T-helper 1 cell (primary cell): ENCODE data around the gene WDFY4.

Experiments used
- DNase-seq, 5 donors: peaks; one replicate each; pipeline ENCODE4 v3.0.0-alpha.2; 2012 to 2020

Gene WDFY4

DNA sequence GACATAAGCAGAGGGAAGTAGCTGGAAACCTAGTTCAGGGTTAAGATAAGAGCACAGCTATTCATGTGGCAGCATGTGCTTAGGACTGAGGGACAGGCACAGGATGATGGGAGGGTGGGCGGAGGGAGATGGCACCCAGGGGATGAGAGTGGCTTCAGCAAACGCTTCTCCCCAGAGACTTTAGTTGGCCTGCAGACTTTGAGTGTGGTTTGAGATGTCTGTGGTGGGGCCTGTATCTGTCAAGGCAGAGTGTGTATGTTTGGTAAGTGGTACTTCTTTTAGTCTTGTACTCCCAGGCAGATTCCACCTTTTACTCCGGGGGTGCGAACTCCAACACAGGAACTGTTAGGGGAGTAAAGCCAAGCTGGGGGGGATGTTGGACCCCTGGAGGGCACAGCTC, 88.9 kb downstream of the WDFY4 start:
- no peak for DNase-seq

DNA sequence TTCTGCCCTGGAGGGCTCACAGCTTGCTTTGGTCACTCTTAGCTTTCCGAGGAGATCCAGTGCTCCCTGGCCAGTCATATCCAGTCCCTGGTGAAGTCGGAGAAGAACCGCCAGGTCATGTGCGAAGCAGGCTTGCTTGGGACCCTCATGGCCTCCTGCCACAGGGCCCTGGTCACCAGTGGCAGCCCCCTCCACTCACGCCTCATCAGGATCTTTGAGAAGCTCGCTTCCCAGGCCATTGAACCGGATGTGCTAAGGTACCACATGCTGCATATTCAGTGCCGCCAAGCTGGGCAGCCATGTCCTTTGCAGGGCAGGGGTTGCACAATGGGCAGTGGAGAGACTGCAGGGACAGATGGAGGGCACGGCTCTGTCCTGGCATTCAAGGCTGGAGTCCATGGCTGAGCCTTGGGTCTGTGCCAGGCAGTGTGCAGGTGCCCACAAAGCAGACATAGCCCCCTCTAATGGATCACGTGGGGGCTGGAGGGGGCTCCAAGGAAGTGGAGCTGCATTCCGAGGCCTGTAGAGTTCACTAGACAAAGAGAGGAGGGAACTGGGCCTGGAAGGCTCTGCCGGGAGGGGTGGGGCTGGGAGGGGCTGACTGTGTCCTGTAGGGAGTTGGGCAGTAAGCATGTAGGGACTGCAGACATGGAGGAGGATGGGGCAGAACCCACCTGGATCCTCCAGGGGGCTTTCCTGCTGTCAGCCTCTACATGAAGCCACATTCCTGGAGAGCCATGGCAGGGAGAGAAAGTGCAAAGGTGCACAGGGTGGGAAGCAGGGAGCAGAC, 89.9 kb downstream of the WDFY4 start:
- no peak for DNase-seq

DNA sequence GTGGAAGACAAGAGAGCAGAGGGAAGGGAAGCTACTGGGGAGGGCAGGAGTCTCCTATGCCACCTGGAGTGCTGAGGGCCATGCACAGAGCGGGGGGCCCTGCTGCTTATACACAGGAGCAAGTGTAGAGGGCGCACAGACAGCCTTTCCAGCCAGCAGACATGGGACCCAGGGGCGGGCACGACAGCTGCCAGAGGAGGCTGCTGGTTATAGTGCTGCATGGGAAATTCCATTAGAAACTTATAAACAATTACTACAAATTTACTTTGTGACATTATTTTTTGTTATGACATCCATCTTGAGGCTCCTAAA, 90.5 kb downstream of the WDFY4 start:
- DNase-seq = no peak

DNA sequence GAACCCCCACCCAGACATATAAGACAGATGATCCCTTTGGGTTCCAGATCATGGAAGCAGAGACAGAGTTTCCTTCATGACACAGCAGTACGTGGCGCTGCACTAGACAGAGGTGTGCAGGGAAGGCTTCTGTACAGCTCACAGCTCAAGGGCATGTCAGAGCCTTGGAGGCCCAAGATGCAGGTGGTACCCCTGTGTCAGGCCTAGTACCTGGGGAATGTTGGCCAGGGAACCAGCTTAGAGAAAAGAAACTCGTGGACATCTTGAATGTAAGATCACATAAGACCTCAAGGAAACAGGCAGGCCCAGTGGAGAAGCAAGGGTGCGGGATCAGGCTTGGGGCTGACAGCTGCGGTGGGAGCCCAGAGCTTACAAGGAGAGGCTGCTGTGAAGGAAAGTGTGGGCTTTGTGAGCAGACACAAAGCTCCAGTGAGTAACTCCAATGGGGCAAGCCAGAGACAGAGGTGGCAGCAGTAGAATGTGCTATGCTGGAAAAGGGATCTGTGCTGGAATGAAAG, 91.4 kb downstream of the WDFY4 start:
- DNase-seq = no peak

DNA sequence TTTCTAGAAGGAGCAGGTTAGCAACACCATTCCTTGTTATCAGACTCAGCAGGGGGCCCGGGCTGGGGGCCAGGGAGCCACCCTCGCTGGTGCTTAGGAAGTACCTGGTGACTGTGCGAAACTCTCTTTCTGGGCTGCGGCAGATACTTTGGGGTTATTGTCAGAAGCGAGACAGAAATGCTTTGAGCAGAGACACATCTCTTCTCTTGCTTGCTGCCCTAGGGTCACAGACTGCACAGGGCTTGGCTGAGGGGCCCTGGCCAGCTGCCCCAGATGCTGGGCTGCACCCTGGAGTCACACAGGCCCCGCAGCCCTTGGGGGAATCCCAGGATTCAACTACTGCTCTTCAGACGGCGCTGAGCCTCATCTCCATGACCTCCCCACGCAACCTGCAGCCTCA, 91.9 kb downstream of the WDFY4 start:
- no peak for DNase-seq

DNA sequence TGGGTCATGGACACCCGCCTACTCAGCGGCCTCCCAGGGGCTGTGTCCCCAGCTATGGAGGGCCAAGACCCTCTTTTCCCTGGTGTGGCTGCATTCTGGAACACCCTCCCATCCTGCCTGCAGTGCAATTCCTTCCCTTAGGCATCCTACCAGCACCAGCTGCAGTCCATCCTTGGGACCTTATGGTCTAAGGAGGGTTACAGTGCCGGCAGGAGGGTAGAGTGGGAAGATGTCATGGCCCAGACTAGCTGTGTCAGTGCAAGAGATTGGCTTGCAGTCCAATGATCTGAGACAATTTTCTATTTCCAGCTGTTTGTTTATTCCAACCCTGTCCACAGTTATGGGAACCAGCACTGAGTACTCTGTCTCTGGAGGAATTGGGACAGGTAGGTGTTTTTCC, 92.4 kb downstream of the WDFY4 start:
- no peak for DNase-seq

DNA sequence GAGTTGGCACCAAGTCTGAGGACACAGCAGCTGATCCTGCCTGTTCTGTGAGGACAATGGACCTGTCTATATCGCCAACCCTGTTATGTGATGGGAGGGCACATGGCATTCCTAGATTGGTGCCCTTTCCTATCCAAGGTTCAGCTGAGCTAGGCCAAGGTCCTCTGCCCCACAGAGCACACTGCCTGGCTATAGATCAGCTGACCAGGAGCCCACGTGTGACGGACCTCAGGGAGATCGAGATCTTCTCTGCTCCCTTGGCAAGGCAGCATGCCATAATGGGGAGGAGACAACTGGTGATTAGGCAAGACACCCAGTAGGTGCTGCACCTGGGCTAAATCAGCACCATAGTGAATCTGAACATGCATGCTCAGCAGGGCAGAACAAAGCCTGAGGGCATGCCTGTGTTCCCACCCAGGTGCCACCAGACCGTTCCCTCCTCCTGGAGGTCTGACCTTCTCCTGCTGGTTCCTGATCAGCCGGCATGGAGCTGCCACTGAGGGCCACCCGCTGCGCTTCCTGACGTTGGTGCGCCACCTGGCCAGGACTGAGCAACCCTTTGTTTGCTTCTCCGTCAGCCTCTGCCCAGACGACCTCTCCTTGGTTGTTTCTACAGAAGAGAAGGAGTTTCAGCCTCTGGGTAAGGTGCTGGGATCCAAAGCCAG, 93.7 kb downstream of the WDFY4 start:
- no peak for DNase-seq

DNA sequence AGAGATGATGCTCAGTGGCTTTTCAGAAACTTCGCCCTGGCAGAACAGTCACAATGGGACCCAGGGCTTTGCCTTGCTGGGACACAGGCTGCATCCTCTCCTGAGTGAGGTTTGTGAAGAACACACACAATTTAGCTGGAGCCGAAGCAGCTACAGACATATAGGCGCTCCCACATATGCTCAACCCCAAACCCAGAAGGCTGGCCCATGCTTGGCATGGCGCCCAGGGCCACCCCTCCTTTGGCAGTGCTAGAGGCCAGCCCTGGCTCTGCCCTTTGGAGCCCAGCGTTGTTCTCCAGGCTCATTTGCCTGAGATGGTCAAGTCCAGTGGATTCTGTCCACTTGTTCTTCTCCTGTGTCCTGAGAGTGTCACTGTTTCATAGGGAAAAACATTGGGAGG, 94.4 kb downstream of the WDFY4 start:
- no peak for DNase-seq

DNA sequence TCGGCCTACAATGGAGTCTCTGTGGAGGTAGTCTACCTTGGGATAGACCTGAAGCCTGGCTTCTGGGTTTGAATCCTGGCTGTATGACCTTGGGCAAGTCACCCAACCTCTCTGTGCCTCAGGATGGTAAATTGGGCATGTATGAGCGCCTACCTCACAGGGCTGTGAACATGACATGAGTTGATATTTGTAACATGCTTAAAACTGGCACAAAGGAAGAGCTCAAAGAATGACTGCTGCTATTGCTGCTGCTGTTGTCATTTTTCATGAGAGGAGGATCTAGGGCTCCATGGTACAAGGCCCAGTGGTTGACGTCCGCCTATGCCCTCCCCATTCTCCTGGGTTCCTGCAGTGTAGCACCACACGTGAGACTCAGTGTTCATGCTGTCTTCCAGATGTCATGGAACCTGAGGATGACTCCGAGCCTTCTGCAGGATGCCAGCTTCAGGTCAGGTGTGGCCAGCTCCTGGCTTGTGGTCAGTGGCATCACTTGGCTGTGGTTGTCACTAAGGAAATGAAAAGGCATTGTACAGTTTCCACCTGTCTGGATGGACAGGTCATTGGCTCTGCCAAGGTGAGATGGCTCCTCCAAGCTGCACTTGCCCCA, 95.0 kb downstream of the WDFY4 start:
- no peak for DNase-seq

DNA sequence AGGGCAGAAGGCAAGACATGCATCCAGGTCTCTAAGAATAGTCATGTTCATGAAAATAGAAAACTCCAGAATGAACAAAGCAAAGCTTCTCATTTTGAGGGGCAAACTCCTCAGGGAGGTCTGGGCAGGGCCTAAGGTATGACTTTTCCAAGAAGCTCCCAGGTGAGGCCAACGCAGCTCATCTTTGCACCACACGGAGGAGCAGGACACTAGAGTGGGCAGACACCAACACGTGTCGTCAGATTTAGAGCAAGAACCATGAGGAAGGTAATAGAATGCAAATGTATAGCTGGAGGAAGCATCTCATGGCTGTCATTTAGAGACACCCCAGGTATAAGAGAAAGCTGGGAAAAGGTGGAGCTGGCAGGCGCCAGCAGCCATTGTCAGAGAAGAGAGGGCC, 95.7 kb downstream of the WDFY4 start:
- no peak for DNase-seq

DNA sequence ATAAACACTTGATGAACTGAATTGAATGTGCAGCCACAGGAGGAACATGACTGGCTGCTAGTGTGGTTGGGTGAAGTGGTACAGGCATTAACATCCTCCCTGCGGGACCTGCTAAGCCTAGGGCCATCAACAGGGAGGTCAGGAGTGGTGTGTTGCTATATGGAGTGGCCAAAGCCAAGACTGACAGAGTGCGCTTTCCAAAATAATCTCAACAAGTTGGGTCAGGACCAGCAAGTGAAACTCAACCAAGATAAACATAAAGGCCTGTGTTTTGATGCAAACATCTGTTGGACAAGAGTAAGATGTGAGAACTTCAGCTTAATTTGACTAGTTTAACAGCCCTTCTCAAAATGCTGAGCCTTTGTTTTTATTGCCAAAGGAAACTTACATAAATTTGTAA, 97.7 kb downstream of the WDFY4 start:
- DNase-seq = no peak

DNA sequence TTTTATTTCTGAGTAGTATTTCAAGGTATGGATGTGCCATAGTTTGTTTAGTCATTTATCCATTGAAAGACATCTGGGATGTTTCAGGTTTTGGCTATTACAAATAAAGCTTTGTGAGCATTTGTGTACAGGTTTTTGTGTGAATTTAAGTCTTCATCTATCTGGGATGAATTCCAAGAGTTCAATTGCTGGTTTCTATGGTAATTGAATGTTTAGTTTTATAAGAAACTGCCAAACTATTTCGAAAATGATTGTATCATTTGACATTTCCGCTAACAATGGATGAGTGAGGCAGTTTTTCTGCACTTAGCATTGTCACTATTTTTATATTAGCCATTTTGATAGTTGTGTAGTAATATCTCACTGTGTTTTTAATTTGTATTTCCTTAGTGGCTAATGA, 99.4 kb downstream of the WDFY4 start:
- no peak for DNase-seq

DNA sequence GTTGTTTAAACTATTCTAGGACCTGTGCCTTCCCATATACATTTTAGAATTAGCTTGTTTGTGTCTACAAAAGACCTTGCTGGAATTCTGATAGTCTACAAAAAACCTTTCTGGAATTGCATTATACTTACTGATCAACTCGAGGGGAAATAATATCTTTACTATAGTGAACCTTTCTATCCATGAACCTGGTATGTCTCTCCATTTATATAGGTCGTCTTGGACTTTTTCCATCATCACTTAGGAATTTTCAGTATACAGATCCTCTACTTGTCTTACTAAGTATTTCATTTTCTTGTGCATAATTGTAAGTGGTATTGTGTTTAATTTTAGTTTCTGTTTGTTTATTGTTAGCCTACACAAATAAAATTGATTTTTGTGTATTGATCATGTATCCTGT, 101.1 kb downstream of the WDFY4 start:
- DNase-seq = no peak

DNA sequence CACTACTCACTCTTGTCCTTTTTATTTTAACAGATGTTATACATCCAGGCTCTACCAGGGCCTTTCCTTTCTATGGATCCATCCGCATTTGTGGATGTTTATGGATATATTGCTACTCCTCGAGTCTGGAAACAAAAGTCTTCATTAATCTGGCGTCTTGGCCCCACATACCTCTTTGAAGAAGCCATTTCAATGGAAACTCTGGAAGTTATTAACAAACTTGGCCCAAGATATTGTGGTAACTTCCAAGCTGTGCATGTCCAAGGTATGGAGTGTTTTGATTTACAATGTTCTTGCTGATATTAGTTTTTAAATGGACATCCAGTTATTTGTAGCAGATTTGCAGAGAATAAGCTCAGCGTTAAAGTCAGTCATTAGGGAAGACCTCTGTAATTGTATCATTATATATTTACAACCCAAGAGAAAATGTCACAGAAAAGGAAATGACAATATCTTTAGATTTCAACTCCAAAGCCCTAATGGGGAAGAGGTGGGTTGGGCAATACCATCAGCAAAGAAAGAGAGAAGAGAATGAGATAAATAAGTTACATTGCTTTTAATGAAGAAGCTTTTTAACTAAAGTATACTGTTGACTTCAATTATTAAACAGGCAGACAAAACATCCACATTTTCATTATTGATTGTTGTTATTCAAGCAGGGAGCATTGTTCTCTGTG, 102.1 kb downstream of the WDFY4 start:
- DNase-seq = no peak

DNA sequence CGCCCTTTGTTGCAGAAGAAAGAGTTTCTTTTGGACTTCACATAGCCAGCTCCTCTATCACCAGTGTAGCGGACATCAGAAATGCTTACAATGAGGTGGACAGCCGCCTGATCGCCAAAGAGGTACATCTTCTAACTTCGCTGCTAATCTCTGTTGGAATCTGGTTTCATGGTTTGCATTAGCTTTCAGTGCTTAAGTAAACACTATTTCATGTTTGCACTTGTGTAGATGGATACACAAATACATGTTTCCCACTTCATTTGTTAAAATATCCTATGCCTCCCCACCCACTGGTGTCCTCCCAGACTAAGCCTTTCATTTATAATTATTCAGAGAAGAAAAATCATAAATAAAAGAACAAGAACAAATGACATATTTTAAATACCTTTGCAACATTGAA, 103.9 kb downstream of the WDFY4 start:
- no peak for DNase-seq

DNA sequence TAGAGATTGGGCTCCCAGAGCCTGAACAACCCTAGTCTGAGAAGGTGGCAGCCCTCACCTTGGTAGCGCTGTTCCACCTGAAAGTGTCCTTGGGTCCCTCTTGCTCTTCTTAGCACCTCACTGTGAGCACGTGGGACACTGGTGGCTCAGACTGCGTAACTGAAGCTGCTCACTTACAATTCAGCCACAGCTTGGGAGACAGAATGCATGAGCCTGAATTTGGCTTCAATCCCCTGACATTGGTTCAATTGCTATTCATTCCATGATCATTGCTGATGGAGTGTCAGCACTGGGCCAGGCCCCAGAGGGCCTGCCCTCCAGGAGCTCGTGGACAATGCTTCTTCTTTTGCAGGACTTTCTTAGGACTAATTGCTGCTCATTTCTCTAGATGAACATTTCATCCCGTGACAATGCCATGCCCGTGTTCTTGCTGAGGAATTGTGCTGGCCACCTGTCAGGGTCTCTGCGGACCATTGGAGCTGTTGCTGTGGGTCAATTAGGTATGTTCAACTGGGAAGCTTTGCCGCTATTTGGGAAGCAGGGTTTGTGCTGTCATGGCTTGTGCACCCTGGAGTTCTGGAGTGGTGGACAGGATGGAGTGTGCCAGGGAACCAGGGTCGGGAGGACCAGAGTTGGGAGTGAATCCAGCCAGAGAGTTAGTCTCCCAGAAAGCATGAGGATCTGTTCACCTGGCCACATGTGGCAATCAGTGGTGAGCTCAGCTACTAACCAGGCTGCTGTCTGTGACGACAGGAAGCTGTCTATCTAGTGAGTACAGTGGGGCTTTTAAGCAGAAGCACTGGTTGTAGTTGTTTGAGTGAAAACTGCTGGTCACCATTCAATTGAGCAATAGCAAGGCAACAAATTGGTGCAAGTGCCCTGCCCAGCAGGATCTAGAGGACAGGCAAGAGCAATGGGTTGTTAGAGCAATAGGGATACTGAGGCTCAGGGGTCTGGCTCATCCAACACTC, 105.1 kb downstream of the WDFY4 start:
- no peak for DNase-seq

DNA sequence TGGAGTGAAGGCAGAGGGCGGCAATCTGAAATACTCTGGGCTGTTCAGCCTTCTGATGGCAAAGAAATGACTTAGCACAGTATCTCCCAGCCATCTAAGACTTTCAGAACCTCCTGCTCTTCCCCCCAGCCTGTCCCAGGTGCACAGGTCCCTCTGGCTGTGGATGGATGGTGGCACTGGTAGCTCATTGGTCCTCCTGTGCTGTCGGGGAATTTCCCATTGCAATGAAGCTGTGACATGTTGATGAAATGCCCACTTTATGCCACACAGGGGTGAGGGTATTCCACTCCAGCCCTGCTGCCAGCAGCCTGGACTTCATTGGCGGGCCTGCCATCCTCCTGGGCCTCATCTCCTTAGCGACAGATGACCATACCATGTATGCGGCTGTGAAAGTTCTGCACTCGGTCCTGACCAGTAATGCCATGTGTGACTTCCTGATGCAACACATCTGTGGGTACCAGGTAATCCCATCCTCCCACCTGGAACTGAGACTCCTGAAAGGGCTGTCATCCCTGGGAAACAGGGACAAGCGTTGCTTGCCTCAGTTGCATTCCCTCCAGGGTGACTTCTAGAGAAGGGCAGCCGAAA, 105.9 kb downstream of the WDFY4 start:
- no peak for DNase-seq

DNA sequence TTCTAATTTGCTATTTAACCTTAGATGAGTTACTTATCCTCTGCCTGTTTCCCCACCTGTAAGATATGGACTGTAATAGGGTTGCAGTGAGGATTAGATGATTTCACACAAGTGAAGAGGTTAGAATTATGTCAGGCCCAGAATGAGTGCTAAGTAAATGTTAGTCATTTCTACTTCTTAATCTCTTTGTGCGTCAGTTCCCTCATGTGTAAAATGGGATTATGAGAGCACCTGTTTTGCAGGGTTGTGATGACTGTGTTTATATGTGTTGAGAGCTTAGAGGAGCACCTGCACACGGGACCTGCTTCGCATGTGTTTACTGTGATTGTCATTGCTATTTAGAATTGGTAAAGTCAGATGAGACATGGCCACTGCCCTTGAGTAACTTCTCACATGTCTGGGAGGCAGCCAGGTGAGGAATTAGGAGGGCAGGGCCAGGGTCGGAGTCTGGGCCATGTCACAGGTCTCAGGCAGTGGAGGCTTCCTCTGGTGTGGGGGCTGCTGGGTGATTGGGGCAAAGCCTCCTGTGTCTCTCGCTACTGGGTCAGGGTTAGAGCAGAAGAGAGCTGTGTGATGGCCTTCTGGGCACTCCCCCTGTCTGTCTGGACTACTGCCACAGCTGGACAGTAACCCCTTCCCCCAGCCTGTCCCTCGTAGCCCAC, 106.7 kb downstream of the WDFY4 start:
- no peak for DNase-seq

DNA sequence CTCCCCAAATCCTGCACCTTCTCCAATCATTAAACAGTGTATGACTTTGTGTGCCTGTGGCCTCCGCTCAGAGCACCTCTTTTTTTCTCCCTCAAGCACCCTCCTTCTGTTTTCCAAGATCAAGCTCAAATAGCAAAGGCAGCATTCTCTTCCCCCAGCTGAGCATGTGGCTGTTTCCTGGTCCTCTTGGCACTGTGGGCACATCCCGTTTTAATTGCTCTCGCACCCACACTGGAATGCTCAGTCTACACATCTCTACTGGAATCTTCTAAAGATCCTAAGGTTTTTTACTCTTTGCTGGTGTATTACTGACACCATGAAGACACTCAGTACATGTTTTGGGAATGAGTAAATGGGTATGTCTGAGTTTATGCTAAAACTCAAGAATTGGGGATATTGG, 107.4 kb downstream of the WDFY4 start:
- DNase-seq = no peak

DNA sequence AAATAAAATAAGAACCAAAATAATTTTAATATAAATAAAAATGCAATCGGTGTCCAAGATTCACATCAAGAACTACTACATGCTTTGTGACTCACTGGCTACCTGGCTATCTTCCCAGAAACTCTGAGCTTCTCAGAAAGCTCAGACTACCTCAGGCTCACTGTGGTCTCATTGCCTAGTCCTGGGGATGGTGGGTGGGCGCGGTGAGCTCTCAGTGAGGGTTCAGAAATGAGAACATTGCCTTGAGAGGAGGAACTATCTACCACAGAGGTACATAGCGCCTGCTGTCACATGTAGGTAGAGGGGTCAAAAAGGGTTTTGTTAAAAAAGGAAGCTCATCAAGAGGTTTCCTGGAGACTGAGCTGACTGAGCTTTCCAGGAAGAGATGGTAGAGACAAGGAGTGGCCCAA, 108.0 kb downstream of the WDFY4 start:
- peak in 1 of 5 donors; percentile 28 for DNase-seq

DNA sequence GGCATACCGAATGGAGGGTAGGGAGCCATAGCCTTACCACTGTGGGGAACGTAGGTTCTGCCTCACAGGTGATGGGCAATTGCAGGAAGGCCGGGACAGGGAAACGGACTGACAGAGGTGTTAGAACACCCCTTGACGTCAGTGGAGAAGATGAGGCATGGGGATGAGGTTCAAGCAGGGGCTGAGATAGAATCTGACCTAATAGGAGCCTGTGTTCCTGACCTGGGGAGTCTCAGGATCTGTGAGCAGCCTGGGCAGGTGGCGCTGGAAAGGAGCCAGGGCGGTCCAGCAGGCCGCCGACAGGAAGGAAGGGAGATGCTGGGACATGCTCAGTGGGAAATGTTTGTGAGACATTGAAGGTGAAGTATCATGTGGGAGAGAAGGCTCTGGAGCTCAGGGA, 109.4 kb downstream of the WDFY4 start:
- no peak for DNase-seq
